ENCODE results near the gene STXBP4. TPM values are rescaled to one million over a fixed set of nuclear protein-coding genes. Genes with fewer than 3 reads are reported as not detected.

STXBP4 gene
- total RNA-seq, 4 donors from 2014 or later, result 15.4 to 22.6 (median 19.8) TPM

DNA sequence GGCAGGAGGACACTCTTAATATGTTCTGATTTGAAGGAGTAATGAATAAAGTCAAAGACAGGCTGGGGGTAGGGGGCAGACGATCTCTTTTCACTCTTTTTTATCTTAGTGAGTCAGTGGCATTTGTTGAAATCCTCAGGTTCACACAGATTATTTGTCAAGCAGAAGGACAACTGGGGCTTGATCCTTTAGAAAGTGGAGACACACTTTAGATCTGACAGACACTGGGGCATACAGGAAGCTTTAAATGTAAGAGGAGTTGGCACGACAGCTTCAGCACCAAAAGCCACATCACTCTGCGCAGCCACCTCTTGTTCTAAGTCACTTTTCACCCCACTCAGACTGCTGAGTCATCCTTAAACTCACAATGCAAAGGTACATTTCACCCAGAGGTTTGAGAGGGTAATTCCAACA is 121.5 kb downstream of the STXBP4 start:
- H3K27me3 ChIP-seq, result no peaks in the 10 kb centered on the region
- H3K36me3 ChIP-seq, result peaks cover 0 to 4% (median 0%) of the 10 kb centered on the region in 4 donors
- intact Hi-C loops (cut with DNase I), result no loop called here
- H3K4me3 ChIP-seq, result no peak overlapping the region
- no peak for DNase-seq (ENCODE audit: extremely low spot score)
- H3K27ac ChIP-seq (replicated peaks in 1 of 4), result no peak overlapping the region
- H3K9me3 ChIP-seq, result no peaks in the 10 kb centered on the region
- WGBS, result 80% methylated on average over 3 of the region's 3 CpGs
- H3K4me1 ChIP-seq, result peaks cover 0 to 6% (median 2%) of the 10 kb centered on the region in 4 donors
- TF ChIP-seq POLR2A (IDR thresholded peaks at IDR 0.05; ENCODE audit: low read depth) (no peak), POLR2AphosphoS5 (IDR thresholded peaks at IDR 0.05) (no peak), EP300 (IDR thresholded peaks at IDR 0.05) (no peak)
- TF ChIP-seq, protein P1, sequence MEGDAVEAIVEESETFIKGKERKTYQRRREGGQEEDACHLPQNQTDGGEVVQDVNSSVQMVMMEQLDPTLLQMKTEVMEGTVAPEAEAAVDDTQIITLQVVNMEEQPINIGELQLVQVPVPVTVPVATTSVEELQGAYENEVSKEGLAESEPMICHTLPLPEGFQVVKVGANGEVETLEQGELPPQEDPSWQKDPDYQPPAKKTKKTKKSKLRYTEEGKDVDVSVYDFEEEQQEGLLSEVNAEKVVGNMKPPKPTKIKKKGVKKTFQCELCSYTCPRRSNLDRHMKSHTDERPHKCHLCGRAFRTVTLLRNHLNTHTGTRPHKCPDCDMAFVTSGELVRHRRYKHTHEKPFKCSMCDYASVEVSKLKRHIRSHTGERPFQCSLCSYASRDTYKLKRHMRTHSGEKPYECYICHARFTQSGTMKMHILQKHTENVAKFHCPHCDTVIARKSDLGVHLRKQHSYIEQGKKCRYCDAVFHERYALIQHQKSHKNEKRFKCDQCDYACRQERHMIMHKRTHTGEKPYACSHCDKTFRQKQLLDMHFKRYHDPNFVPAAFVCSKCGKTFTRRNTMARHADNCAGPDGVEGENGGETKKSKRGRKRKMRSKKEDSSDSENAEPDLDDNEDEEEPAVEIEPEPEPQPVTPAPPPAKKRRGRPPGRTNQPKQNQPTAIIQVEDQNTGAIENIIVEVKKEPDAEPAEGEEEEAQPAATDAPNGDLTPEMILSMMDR (IDR thresholded peaks at IDR 0.05), result no peak

DNA sequence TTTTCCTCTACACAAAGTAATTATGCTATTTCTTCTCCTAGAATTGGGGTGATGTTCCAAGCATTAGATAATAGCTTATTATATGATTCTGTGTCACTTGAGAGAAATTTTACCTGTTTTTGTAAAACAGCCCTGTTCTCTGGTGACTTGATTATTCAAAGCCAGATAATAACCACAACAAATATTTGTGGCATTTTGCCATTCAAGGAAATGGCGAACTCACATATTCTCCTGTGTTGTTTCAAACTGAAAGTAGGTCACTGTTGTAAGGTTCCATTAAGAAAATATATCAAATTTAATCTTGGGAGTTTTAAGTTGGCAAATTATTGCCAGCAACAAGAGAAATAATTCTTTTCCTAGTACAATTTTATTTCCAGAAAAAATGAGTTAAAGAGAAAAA is 124.8 kb downstream of the STXBP4 start:
- 78% methylated on average over 1 of the region's 1 CpG for WGBS
- H3K9me3 ChIP-seq, result no peaks in the 10 kb centered on the region
- no peak overlapping the region for H3K4me3 ChIP-seq
- peaks cover 0 to 3% (median 0%) of the 10 kb centered on the region in 4 donors for H3K36me3 ChIP-seq
- TF ChIP-seq POLR2A (IDR thresholded peaks at IDR 0.05; ENCODE audit: low read depth), result no peak
- no peak for TF ChIP-seq EP300 (IDR thresholded peaks at IDR 0.05)
- no peak for TF ChIP-seq POLR2AphosphoS5 (IDR thresholded peaks at IDR 0.05)
- TF ChIP-seq, protein P1 (IDR thresholded peaks at IDR 0.05), result no peak
- DNase-seq (ENCODE audit: extremely low spot score), result no peak
- H3K4me1 ChIP-seq, result peaks cover 0 to 5% (median 1%) of the 10 kb centered on the region in 4 donors
- H3K27me3 ChIP-seq, result no peaks in the 10 kb centered on the region
- H3K27ac ChIP-seq (replicated peaks in 1 of 4), result no peak overlapping the region
- intact Hi-C loops (cut with DNase I), result no loop called here

DNA sequence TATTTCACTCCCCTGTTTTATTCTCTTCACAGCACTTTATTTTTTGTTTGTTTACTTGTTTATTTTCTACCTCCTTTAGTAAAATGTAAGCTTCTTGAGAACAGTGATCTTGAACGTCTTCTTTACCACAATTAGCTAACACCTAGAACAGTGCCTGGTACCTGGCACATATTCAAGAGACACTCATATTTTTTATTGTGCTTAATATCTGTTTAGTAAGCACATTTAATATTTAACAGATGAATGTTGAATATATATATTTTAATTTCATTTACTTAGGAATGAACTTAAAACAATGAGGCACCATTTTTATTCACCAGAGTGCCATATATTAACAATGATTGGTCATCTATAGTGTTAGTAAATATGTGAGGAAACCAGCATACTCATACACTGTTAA is 130.2 kb downstream of the STXBP4 start:
- Histone ChIP-seq H3K4me1 (peaks cover 0 to 3% (median 0%) of the 10 kb centered on the region in 4 donors), H3K4me3 (no peak overlapping the region), H3K27ac (replicated peaks in 1 of 4) (no peak overlapping the region), H3K9me3 (no peaks in the 10 kb centered on the region), H3K36me3 (peaks cover 0 to 8% (median 2%) of the 10 kb centered on the region in 4 donors), H3K27me3 (no peaks in the 10 kb centered on the region)
- TF ChIP-seq, protein P1 (IDR thresholded peaks at IDR 0.05), result no peak
- TF ChIP-seq EP300 (IDR thresholded peaks at IDR 0.05) (no peak), POLR2AphosphoS5 (IDR thresholded peaks at IDR 0.05) (no peak), POLR2A (IDR thresholded peaks at IDR 0.05; ENCODE audit: low read depth) (no peak)
- intact Hi-C loops (cut with DNase I), result no loop called here
- no peak for DNase-seq (ENCODE audit: extremely low spot score)
- 97% methylated on average over 1 of the region's 1 CpG for WGBS

DNA sequence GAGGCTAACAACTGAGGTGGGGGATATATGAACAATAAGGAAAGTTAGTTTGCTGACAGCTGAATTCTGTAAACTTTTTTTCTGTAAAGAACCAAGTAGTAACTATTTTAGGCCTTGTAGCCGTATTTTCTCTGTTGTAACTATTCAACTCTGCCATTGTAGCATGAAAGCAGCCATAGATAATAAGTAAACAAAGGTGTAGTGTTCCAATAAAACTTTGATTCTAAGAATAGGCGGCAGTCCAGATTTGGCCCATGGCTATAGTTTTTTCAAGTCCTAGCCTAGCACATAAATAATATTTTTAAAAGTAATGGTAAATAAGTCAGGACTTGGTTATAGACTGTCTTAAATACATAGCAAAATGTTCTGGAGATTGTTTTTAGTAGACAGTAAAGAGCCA is 142.0 kb downstream of the STXBP4 start:
- Histone ChIP-seq H3K4me3 (no peak overlapping the region), H3K27me3 (no peaks in the 10 kb centered on the region), H3K36me3 (no peaks in the 10 kb centered on the region), H3K4me1 (no peaks in the 10 kb centered on the region), H3K27ac (replicated peaks in 1 of 4) (no peak overlapping the region), H3K9me3 (no peaks in the 10 kb centered on the region)
- no peak for TF ChIP-seq POLR2A (IDR thresholded peaks at IDR 0.05; ENCODE audit: low read depth)
- no peak for TF ChIP-seq POLR2AphosphoS5 (IDR thresholded peaks at IDR 0.05)
- TF ChIP-seq EP300 (IDR thresholded peaks at IDR 0.05), result no peak
- TF ChIP-seq, protein P1 (IDR thresholded peaks at IDR 0.05), result no peak
- DNase-seq (ENCODE audit: extremely low spot score), result no peak
- 95% methylated on average over 2 of the region's 2 CpGs for WGBS
- intact Hi-C loops (cut with DNase I), result no loop called here

DNA sequence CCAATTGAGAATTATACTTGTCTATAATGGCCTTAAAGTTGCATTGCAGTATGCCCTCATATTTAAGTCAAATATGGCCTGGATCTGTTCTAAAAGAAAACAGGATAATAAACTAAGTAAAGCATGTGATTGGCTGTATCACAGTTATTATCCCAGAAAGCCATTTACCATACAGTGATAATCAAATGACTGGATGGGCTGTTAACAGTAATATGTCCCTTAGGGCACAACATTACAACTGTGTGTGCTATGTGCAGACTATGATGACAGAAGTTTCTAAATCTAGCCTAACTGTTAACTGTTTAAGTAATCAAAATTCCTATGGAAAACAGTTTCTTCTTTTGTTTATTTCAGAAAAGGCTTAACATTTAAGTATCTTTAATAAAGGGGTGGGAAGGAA is 145.7 kb downstream of the STXBP4 start:
- Histone ChIP-seq H3K9me3 (no peaks in the 10 kb centered on the region), H3K36me3 (no peaks in the 10 kb centered on the region), H3K4me3 (no peak overlapping the region), H3K27ac (replicated peaks in 1 of 4) (no peak overlapping the region), H3K4me1 (peaks cover 3 to 13% (median 10%) of the 10 kb centered on the region in 4 donors), H3K27me3 (no peaks in the 10 kb centered on the region)
- no peak for DNase-seq (ENCODE audit: extremely low spot score)
- intact Hi-C loops (cut with DNase I), result no loop called here
- TF ChIP-seq EP300 (IDR thresholded peaks at IDR 0.05) (no peak), POLR2AphosphoS5 (IDR thresholded peaks at IDR 0.05) (no peak), POLR2A (IDR thresholded peaks at IDR 0.05; ENCODE audit: low read depth) (no peak)
- TF ChIP-seq, protein P1 (IDR thresholded peaks at IDR 0.05), result no peak
